NCI-H2227 (cell line): ENCODE measurements around the gene XPC.

Experiments
- DNase-seq: peaks from one replicate; lab custom pipeline; 2025; ENCODE audit not compliant: unreplicated experiment; lab: John Stamatoyannopoulos, UW

XPC gene

DNA sequence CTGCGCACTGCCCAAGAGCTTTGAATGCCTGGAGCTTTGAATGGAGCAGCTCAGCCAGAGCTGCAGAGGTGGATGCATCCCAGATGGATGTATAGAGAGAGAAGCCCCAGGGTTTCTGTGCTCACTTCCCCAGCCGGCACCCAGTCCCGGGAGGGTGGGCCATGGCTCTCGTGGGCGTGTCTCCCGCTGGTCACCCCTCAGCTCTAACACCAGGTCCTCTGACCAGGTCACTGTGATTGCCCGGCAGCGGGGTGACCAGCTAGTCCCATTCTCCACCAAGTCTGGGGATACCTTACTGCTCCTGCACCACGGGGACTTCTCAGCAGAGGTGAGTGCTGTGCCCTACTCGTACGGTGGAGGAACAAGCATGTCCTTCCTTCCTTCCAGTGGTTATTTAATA, 42.8 kb downstream of the XPC start:
- no peak for DNase-seq

DNA sequence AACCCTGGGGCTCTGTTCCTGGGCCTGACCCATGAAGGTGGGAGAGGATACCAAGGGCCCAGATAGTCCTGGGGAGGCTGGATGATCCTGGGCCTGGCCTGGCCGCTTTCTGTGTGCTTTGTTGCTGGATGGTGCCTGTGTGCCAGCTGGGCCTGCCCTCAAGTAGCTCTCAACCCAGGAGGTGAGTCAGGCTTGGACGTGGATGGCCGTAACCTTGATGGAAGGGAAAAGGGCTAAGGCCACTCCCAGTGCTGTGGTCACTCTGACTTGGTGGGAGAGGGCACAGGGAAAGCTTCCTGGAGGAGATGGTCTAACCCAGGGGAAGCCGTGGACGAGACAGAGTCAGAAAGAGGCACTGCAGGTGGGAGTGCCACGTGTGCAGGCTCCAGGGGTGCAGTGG, 44.1 kb downstream of the XPC start:
- no peak for DNase-seq

- no peak for DNase-seq
These were observed 44.5 kb downstream of the XPC start for GRCh38 chr3:14133876-14134275.

DNA sequence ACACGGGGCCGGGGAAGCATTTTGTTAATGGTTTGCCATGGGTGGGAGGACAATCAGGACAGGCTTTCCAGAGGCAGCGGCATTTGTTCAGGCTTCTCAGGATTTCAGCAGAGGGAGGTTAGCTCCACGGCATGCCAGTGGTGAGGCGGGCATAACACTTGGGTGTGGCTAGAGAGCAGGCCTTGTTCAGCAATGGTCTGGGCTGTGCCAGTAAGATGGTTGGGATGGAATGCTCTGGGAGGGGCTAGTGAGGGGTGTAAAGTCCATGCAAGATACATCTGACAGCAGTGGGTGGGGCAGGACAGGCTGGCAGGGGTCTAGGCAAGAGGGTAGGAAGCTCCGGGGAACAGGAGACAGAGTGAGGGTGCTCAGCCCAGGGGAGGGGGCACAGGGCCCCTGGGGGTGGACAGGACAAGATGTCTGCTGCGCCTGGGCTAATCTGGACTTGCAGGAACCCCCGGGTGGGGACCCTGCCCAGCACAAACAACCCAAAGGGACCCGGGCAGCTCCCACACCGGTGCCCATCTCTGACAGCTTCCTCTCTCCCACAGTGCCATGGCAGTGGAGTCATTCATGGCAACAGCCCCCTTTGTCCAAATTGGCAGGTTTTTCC, 45.1 kb downstream of the XPC start:
- DNase-seq, result no peak

DNA sequence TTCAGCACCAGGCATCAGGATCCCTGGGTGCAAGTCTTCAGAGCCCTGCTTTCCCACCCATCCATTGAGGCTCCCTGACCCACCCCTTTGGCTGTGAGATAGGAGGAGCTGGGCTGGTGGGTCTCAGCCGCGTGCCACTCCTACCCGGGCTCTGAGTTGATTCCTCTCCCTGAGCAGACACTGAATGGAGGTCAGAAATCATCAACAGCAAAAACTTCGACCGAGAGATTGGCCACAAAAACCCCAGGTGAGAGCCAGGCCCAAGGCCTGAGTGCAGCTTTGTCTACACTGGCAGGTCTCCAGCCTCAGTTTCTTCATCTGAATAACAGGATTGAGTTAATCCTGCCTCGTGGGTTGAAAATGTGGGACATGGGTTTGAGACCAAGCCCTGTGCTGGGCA, 45.7 kb downstream of the XPC start:
- DNase-seq, result no peak

GRCh38 chr3:14132120-14132519, 46.3 kb downstream of the XPC start:
- no peak for DNase-seq

DNA sequence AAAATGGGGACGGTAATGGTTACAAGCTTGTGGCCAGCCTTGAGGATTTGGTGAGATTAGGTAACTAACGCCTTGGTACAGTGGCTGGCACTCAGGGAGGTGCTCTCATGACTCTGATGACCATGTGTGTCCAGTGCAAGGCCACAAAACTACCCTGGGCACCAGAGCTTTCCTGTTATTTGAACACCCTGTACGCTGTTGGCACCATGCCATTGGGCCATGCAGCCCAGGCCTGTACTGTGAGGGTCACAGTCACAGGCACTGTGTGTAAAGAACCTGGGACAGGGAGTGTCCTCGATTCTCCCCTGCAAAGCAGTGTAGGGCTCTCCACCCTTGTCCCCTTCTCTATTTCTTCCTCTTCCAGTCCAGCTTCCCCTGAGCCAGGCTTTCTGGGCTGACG, 47.3 kb downstream of the XPC start:
- no peak for DNase-seq

DNA sequence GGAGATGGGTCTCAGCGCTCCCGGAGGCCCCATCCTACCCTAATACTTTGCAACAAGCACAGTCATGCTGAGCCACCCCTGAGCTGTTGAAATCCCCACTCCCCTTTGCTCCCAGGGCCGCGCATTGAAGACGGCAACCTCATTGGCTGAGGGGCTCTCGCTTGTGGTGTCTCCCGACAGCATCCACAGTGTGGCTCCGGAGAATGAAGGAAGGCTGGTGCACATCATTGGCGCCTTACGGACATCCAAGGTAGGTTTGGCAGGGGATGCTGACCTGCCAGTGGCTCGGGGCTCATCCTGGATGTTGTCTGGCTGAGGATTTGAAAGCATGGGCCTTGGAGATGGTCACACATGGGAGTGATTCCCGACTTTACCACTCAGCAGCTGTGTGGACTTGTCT, 47.7 kb downstream of the XPC start:
- DNase-seq, result no peak

DNA sequence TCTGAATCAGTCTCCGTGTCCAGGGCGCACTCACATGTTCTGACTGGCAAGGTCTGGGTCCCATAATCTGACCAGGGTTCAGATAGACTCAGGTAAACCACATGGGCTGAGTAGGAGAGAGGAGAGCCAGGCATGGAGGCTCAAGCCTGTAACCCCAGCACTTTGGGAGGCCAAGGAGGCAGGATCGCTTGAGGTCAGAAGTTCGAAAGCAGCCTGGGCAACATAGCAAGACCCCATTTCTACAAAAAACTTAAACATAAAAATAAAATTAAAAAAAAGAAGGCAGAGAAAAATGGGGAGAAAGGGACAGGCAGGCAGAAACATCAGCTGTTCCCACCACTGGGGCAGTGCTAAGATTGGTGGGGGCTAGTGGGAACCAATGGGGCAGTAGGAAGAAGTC, 48.2 kb downstream of the XPC start:
- no peak for DNase-seq

GRCh38 chr3:14129296-14129695, 49.1 kb downstream of the XPC start:
- no peak for DNase-seq

GRCh38 chr3:14128724-14129123, 49.7 kb downstream of the XPC start:
- no peak for DNase-seq

GRCh38 chr3:14127516-14128161, 50.8 kb downstream of the XPC start:
- no peak for DNase-seq

- DNase-seq, result no peak
These were observed 51.4 kb downstream of the XPC start for GRCh38 chr3:14126887-14127505.

GRCh38 chr3:14126017-14126886, 52.1 kb downstream of the XPC start:
- DNase-seq, result no peak

DNA sequence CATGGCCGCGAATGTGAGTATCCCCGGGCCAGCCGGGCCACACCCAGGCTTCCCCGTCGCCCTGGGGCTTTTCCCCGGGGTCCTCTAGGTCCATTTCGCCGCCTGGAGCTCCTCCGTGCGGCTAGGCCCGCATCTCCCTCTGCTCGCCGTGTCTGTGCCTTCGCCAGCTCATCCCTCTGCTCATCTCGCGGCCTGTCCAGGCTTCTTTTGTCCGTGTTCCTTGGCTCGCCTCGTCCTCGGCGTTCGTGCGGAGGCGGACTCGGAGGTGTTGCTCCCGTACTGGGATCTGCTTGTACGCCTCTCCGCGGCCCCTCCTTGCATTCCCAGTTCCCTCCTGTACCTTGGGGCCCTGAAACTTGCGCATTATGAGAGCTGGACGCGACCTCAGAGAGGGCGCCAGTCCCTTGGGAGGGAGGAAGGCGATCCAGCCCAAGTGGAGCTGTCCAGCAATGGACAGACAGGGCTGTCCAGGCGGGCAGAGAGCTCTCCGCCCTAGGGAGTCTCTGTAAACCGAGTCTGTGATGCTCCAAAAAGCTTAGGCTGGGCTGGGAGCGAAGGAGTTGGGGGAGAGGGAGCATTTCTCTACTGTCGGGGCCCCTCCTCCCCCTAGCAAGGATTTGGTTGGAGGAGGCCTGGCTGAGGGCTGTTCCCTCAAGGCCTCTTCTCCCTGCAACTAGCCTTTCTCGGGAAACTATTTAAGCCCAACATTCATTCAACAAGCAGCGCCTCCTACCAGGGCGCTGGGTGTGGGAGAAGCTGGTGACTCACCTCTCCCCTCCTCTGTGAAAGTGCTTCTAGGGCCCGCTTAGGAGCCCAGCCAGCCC, 53.0 kb downstream of the XPC start:
- DNase-seq, result peak; percentile 60

- DNase-seq, result peak; percentile 97
These were observed 53.7 kb downstream of the XPC start, which contains the start of the genes CHCHD4 and TMEM43 for GRCh38 chr3:14124615-14125192. Gene CHCHD4 (minus strand): TSS chr3:14124870. CDS start chr3:14124676, 194 bp downstream. Gene TMEM43 (plus strand): TSS chr3:14125052. CDS start chr3:14125194, 142 bp downstream.

DNA sequence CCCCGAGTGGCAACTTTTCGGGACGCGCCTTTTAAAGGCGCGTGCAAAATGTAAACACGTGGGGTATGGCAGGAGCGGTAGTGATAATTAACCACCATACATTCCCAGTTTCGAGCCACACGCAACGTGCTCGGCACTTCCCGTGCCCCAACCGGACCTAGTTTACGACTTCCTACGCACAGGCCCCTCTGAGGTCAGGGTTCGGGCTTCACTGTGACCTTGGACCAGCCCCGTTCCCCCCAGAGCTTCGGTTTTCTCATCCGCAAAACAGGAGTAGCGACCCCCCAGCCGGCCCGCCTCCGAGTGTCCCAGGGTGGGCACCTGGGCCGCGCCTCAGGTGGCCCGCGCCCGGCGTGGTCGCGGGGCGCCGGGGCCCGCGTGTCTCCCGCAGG, 54.2 kb downstream of the XPC start:
- DNase-seq, result no peak

DNA sequence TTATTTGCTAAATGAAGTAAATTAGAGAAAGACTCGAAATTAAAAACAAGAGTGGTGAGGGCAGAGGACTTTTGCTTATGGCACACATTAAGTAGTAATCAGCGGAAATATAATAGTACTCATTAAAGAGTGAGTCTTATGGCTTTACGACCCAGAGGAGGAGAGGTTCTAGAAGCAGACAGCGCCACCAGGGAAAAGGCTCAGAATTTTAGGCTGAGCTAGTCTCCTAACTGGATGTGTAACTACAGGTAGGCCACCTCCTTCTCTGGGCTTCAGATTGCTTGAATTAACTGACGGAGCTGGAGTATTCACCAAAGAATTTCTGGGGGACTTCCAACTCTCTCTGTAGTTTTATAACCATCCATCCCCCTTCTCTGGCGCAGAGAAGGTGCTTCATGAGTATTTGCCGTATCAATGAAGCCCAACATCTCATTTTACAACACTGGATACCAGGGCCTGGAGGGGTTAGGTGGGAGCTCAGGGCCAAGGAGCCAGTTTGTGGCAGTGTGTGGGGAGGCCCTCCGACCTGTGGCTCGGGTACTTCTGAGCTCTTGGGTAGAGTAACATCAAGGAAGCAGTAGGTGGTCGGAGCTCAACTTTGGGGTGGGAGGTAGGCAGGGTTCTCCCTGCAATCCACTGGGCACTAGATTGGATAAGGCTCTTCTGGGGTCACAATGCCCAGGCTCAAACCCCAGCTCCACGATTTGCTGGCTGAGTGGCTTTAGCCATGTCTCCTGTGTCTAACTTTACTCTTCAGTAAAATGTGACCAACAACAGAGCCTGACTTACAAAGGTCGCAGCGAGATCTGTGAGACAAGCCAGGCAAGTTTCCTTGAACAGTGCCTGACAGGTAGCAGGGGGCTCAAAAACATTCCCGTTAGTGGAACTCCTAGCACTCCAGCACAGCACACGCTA, 54.8 kb downstream of the XPC start:
- no peak for DNase-seq

DNA sequence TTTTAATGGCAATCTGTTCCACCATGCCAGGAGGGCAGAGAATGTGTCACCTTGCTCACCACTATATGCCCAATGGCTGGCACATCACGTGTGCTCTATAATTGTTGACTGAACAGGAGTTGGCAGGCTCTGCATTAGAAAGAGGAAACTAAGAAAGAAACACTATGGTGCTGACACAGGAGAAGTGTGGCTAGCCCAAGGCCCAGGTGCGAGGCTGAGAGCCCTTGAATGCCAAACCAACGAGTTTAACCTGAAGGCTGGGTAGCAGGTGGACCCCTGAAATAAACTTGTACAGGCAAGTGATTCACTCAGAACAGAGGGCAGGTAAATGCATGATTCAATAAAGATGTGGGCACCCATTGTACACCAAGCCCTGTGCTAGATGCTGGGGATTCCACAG, 56.1 kb downstream of the XPC start:
- no peak for DNase-seq
